ENCODE data around the gene ZNF600. TPM values are rescaled to one million over a fixed set of nuclear protein-coding genes. Genes with fewer than 3 reads are reported as not detected.
"Not testable (repeated sequence)": the region's sequence is repeated elsewhere in the genome, so short reads cannot be mapped to it uniquely, and the experiment has no call there.

ZNF600 gene
- total RNA-seq, 1 donor from 2014 or later = 2.8 TPM

DNA sequence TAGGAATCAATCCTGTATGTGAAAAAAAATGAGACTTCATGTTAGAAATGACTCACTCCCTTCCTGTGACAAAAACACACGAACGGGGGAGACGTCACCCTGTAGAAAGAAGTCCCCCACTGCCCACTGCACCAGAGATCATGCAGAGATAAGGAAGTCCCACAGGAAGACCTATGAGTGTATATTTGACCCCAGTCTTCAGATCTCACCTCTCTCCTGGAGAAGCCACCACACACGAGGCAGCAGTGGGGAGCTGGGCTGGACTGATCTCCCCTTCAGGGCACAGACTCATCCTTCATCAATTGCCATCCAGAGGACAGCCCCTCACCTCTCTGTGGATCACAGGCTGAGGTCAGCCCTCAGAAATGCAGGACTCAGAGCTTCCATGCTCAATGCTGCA lies 70.7 kb downstream of the ZNF600 start:
- intact Hi-C loops (cut with DNase I); DNase-seq (ENCODE audit: missing footprints); ATAC-seq: not testable (repeated sequence)

DNA sequence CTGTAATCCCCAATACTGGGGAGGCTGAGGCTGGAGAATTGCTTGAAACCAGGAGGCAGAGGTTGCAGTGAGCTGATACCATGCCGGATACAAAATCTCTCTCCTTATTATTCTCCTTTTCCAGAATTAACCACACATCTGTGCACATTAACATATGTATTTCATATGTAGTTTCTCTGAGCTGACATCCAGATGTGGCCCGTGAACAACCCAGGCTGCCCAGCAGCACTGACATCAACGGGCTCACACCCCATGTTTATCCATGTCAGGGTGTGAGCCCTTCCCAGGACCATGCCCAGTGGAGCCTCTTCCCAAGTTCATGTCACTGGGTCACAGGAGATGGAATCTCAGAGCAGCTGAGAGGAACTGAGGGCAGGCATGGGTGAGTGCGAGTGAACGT lies 71.3 kb downstream of the ZNF600 start:
- not testable (repeated sequence) for ATAC-seq; DNase-seq (ENCODE audit: missing footprints)

More for the DNA sequence above, 71.3 kb downstream of the ZNF600 start:
- intact Hi-C loops (cut with DNase I) = not testable (repeated sequence)

Other genes with a start within 250 kb of the ZNF600 start
- 16.6 TPM for gene ZNF701, start 216.5 kb downstream of the ZNF600 start, total RNA-seq
- gene ZNF83, start 148.4 kb downstream of the ZNF600 start, total RNA-seq = 13.0 TPM
- 7.4 TPM for gene ZNF611, start 51.7 kb downstream of the ZNF600 start, total RNA-seq
- gene ZNF28, start 34.8 kb upstream of the ZNF600 start, total RNA-seq = 9.3 TPM
- 7.1 TPM for gene ZNF468, start 70.8 kb upstream of the ZNF600 start, total RNA-seq
- gene ZNF320, start 110.8 kb upstream of the ZNF600 start, total RNA-seq = 10.4 TPM
- 1.3 TPM for gene ZNF888, start 136.6 kb upstream of the ZNF600 start, total RNA-seq
- gene ZNF816, start 176.1 kb upstream of the ZNF600 start, total RNA-seq = 4.4 TPM
- not detected for gene ERVV-1, start 227.1 kb upstream of the ZNF600 start, total RNA-seq

All from Right ventricle myocardium inferior (tissue), 1 donor.